CD4-positive, alpha-beta memory T cell (primary cell): ENCODE data around the gene MEGF6. TPM values are rescaled to one million over a fixed set of nuclear protein-coding genes. Genes with fewer than 3 reads are reported as not detected.
A peak's percentile ranks its signal among the peaks of the same experiment; 100 is the strongest.

Experiments used
- CTCF ChIA-PET: fragments of 350-600 bp; sonication (Branson Sonifier 250); formaldehyde crosslinking; loops from one replicate; lab custom pipeline; 2021; ENCODE audit warnings: inconsistent platforms; ENCODE audit not compliant: partially characterized antibody; lab: Charles Lee
- POLR2A ChIA-PET: fragments of 350-600 bp; sonication (Branson Sonifier 250); formaldehyde crosslinking; loops from one replicate; lab custom pipeline; 2021; ENCODE audit not compliant: partially characterized antibody; lab: Charles Lee
- DNase-seq, 5 donors: peaks; one replicate each; pipeline versions ENCODE4 v3.0.0 to v3.0.0-alpha.2; 2020 to 2022; ENCODE audit warnings: mixed read lengths in 1 of 5
- H3K27ac ChIP-seq: one replicate; pipeline ENCODE4 v1.7.0; 2013; ENCODE audit warnings: low read depth, low read length
- H3K27me3 ChIP-seq: 2 replicates; pipeline ENCODE4 v1.7.0; 2013; ENCODE audit warnings: mild to moderate bottlenecking, low read length, moderate library complexity; ENCODE audit not compliant: insufficient read depth
- H3K36me3 ChIP-seq: 2 replicates; pipeline ENCODE4 v1.7.0; 2013; ENCODE audit warnings: mild to moderate bottlenecking, low read length, moderate library complexity; ENCODE audit not compliant: insufficient read depth
- H3K4me1 ChIP-seq: 2 replicates; pipeline ENCODE4 v1.7.0; 2013; ENCODE audit warnings: mild to moderate bottlenecking, low read length, moderate library complexity; ENCODE audit not compliant: insufficient read depth
- H3K4me3 ChIP-seq, 2 donors: one replicate each; pipeline ENCODE4 v1.7.0; 2013; ENCODE audit warnings: low read length in 2 of 2, mild to moderate bottlenecking in 1 of 2
- H3K9me3 ChIP-seq, 2 donors: one replicate each; pipeline ENCODE4 v1.7.0; 2013; ENCODE audit warnings: low read length in 2 of 2, control low read depth in 1 of 2; ENCODE audit not compliant: control insufficient read depth in 1 of 2
- H3K27ac Mint-ChIP-seq, 7 donors: one replicate each; pipeline ENCODE4 v1.8.0; 2020 to 2021; ENCODE audit warnings: mixed read lengths in 7 of 7, mild to moderate bottlenecking in 6 of 7, inconsistent platforms in 3 of 7, moderate library complexity in 3 of 7
- H3K27me3 Mint-ChIP-seq, 2 donors: one replicate each; pipeline ENCODE4 v1.8.0; 2020 to 2021; ENCODE audit warnings: mixed read lengths in 2 of 2
- H3K36me3 Mint-ChIP-seq, 2 donors: one replicate each; pipeline ENCODE4 v1.8.0; 2020 to 2021; ENCODE audit warnings: mixed read lengths in 2 of 2, inconsistent platforms in 1 of 2, mild to moderate bottlenecking in 1 of 2
- H3K4me1 Mint-ChIP-seq, 4 donors: one replicate each; pipeline ENCODE4 v1.8.0; 2020 to 2021; ENCODE audit warnings: mixed read lengths in 4 of 4, mild to moderate bottlenecking in 1 of 4
- H3K4me3 Mint-ChIP-seq, 8 donors: one replicate each; pipeline ENCODE4 v1.8.0; 2020 to 2021; ENCODE audit warnings: mixed read lengths in 8 of 8, mild to moderate bottlenecking in 7 of 8, moderate library complexity in 6 of 8, inconsistent platforms in 3 of 8
- H3K9me3 Mint-ChIP-seq, 8 donors: one replicate each; pipeline ENCODE4 v1.8.0; 2020 to 2021; ENCODE audit warnings: mixed read lengths in 8 of 8, mild to moderate bottlenecking in 5 of 8, inconsistent platforms in 3 of 8, moderate library complexity in 1 of 8
- intact Hi-C: fragments of 100-400 bp; cut with micrococcal nuclease; formaldehyde crosslinking; loops from one replicate; pipeline ENCODE4 v1.15.1; 2023
- polyA plus RNA-seq, 2 donors: library from polyadenylated mRNA; unstranded; fragments of 300-500 nt; fragmentation: Illumina TruSeq; gene quantifications; one replicate each; pipeline ENCODE4 v1.2.3, GENCODE V29; 2021
- total RNA-seq, 2 experiments: library from RNA; stranded (reverse); gene quantifications; one replicate each; pipeline ENCODE4 v1.2.3, GENCODE V29; 2021

MEGF6 gene
- total and polyA plus RNA-seq, 4 experiments from 2014 or later = 2.4 to 168 (median 87.0) TPM

DNA sequence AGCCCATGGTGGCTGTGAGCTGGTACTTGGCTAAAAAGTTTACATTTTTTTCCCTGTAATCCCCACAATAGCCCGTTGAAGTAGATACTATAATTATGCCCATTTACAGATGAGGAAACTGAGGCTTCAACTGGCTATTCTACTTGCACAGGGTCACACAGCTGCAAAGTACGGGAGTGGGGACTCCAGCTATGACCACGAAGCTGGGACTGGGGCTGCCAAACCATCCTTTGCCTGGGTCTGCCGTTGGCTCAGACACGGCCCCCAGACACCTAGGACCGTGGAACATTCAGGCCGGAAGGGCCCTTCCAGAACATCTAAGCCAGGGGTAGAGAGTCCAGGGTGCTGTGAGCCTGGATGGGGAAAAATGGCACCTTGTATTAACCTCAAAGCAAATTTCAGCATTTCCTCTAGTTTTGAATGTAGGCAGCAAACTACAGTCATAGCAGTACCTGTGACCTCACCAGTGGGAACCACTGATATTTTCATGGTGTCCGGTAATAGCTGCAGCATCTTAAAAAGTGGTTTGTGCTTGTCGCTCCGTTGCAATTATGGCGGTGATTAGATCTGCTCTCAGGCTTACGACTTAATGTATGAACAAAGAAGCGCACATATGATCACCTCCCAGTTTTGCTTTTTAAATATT, 45.3 kb upstream of the MEGF6 start:
- no peak for DNase-seq
- H3K27me3 ChIP-seq = peaks cover 3% of the 10 kb centered on the region
- H3K27me3 Mint-ChIP-seq = peaks cover 30 to 33% of the 10 kb centered on the region in 2 donors
- H3K27ac Mint-ChIP-seq = no peak overlapping the region
- no peaks in the 10 kb centered on the region for H3K36me3 ChIP-seq
- H3K9me3 Mint-ChIP-seq = no peaks in the 10 kb centered on the region
- H3K9me3 ChIP-seq = no peaks in the 10 kb centered on the region
- H3K4me1 Mint-ChIP-seq = peaks cover 0 to 6% (median under 1%) of the 10 kb centered on the region in 4 donors
- peaks cover 3% of the 10 kb centered on the region for H3K4me1 ChIP-seq
- intact Hi-C loops = no loop called here
- no peak overlapping the region for H3K4me3 Mint-ChIP-seq
- no peaks in the 10 kb centered on the region for H3K36me3 Mint-ChIP-seq
- no peak overlapping the region for H3K27ac ChIP-seq
- CTCF ChIA-PET = no interaction called here
- H3K4me3 ChIP-seq = no peak overlapping the region
- POLR2A ChIA-PET = no interaction called here

DNA sequence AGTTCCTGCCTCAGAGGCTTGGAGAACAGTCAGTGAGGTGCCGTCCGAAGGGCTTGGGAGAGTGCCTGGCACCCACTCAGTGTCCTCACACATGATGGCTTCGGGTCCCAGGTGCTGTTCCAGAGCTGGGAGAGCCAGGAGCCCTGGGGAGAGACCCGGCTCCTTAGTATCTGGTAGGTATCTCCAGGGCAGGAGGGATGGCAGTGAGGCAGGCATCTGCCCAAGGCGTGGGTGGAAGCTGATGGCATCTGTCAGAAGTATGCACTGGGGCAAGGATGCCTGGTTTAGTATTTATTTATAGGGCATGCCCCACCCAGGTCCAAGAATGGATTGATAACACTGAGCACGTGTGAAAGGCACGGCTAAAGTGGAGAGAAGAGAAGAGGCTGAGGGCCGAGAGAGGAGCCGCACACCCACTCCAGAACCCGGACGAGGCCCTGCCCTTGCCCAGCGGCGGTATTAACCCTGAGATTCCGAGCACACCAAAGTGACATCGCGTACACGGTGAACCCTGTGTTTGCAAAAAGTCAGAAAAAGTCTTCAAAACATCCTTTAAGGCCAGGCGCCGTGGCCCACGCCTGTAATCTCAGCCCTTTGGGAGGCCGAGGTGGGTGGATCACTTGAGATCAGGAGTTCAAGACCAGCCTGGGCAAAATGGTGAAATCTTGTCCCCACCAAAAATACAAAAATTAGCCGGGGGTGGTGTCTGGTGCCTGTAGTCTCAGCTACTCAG, 43.4 kb upstream of the MEGF6 start:
- Histone ChIP-seq H3K27ac (no peak overlapping the region), H3K4me1 (peaks cover 21% of the 10 kb centered on the region), H3K36me3 (no peaks in the 10 kb centered on the region), H3K4me3 (no peak overlapping the region), H3K9me3 (no peaks in the 10 kb centered on the region), H3K27me3 (peaks cover 14% of the 10 kb centered on the region)
- Mint-ChIP-seq H3K9me3 (no peaks in the 10 kb centered on the region), H3K36me3 (peaks cover 0 to 2% of the 10 kb centered on the region in 2 donors), H3K27ac (no peak overlapping the region), H3K27me3 (peaks cover 35 to 39% of the 10 kb centered on the region in 2 donors), H3K4me1 (peaks cover 2 to 22% (median 11%) of the 10 kb centered on the region in 4 donors), H3K4me3 (no peak overlapping the region)
- no peak for DNase-seq
- ChIA-PET CTCF (no interaction called here), POLR2A (no interaction called here)
- intact Hi-C loops = no loop called here

DNA sequence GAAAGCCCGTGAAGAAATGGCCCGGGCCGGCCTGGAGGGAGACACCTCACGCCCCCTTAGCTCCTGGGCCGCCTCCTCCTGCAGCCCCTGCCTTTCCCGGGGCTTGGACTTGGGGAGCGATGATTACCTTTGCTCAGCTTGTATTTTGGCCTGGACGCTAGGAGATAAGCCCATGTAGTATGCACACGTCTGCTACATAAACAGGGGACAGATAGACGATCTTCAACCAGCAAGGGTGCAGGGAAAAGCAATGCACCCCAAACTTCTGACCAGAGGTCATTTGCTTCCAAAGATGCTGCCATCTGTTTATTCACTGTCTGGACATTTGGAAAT, 41.9 kb upstream of the MEGF6 start:
- H3K36me3 ChIP-seq = no peaks in the 10 kb centered on the region
- peaks cover 35% of the 10 kb centered on the region for H3K4me1 ChIP-seq
- peaks cover 0 to 2% of the 10 kb centered on the region in 2 donors for H3K36me3 Mint-ChIP-seq
- no peak overlapping the region for H3K27ac Mint-ChIP-seq
- H3K27ac ChIP-seq = no peak overlapping the region
- H3K9me3 ChIP-seq = no peaks in the 10 kb centered on the region
- H3K4me3 Mint-ChIP-seq = peak overlapping the region in 6 of 8 donors; percentile 1 to 63 (median 48)
- CTCF ChIA-PET = no interaction called here
- H3K4me3 ChIP-seq = no peak overlapping the region
- H3K27me3 ChIP-seq = peaks cover 14% of the 10 kb centered on the region
- no peak for DNase-seq
- H3K9me3 Mint-ChIP-seq = no peaks in the 10 kb centered on the region
- intact Hi-C loops = no loop called here
- H3K27me3 Mint-ChIP-seq = peaks cover 31 to 34% of the 10 kb centered on the region in 2 donors
- POLR2A ChIA-PET = interaction anchor here (0.7 kb wide), 1 partner anchor 10 kb away, joined by 3 read pairs; no protein-coding TSS in a partner anchor
- H3K4me1 Mint-ChIP-seq = peaks cover 9 to 34% (median 21%) of the 10 kb centered on the region in 4 donors

DNA sequence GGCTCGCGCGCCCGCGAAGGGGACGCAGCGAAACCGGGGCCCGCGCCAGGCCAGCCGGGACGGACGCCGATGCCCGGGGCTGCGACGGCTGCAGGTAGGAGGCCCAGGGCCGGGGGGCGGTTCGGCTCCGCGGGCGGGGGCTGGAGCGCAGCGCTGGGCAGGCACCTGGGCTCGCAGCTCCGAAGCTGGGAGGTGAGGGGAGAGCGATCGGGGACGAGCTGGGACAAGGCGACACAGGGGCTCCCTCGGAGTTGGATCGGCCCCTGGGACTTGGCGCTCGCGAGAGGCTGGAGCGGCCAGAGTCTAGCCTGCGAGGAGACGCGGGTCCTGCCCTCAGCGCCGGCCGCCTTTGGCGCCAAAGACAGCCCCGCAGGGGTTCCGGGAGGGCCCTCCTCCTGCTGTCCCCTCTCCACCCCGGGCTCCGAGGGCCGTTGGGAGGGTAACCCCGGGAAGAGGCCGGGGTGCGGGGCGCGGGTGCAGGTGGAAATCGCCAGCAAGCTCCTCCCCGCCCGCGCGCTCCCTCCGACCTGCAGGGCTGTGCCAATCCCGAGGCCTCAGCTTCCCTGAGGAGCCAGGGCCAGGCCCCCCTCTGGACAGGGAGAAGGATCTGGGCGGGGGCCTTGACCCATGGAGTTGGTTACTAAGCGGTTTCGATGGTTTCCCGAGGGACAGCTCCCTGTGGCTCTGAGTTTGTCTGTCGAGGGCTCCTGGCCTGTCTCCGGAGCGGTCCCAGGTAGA, 41.4 kb upstream of the MEGF6 start:
- intact Hi-C loops = no loop called here

DNA sequence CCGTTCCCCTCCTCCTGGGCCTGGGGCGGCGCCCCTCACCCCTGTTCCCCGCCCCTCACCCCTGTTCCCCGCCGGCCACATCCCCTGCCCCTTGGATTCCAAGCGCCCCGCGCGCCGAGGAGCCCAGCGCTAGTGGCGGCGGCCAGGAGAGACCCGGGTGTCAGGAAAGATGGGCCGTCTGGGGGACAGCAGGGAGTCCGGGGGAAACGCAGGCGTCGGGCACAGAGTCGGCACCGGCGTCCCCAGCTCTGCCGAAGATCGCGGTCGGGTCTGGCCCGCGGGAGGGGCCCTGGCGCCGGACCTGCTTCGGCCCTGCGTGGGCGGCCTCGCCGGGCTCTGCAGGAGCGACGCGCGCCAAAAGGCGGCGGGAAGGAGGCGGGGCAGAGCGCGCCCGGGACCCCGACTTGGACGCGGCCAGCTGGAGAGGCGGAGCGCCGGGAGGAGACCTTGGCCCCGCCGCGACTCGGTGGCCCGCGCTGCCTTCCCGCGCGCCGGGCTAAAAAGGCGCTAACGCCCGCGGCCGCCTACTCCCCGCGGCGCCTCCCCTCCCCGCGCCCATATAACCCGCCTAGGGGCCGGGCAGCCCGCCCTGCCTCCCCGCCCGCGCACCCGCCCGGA, 40.7 kb upstream of the MEGF6 start, which contains the start of gene TP73:
TP73 (plus strand) TSS at position 587 of the 618 bp plus-strand sequence. CDS start 29,850 bp downstream, outside the sequence.
- no peaks in the 10 kb centered on the region for H3K36me3 ChIP-seq
- Mint-ChIP-seq H3K27me3 (peaks cover 28 to 34% of the 10 kb centered on the region in 2 donors), H3K4me1 (peaks cover 12 to 41% (median 28%) of the 10 kb centered on the region in 4 donors), H3K9me3 (no peaks in the 10 kb centered on the region), H3K27ac (peak within 1 kb of the TSS in 1 of 7 donors; percentile 27), H3K4me3 (peak within 1 kb of the TSS in 7 of 8 donors; percentile 1 to 67 (median 60)), H3K36me3 (peaks cover 2 to 12% of the 10 kb centered on the region in 2 donors)
- H3K27ac ChIP-seq = no peak within 1 kb of the TSS
- peaks cover 41% of the 10 kb centered on the region for H3K4me1 ChIP-seq
- ChIA-PET POLR2A (no interaction called here), CTCF (no interaction called here)
- peaks cover 12% of the 10 kb centered on the region for H3K27me3 ChIP-seq
- peak in 2 of 5 donors; percentile 10 to 13 for DNase-seq
- no peak within 1 kb of the TSS for H3K4me3 ChIP-seq
- intact Hi-C loops = no loop called here
- H3K9me3 ChIP-seq = no peaks in the 10 kb centered on the region

More for the DNA sequence above, 41.4 kb upstream of the MEGF6 start:
- DNase-seq = peak in 1 of 5 donors; percentile 48
- Mint-ChIP-seq H3K27ac (no peak overlapping the region), H3K4me3 (peak overlapping the region in 1 of 8 donors; percentile 36), H3K27me3 (peaks cover 28 to 34% of the 10 kb centered on the region in 2 donors), H3K36me3 (peaks cover 0 to 6% of the 10 kb centered on the region in 2 donors), H3K4me1 (peaks cover 12 to 39% (median 26%) of the 10 kb centered on the region in 4 donors), H3K9me3 (no peaks in the 10 kb centered on the region)
- no peak overlapping the region for H3K4me3 ChIP-seq
- peaks cover 14% of the 10 kb centered on the region for H3K27me3 ChIP-seq
- H3K27ac ChIP-seq = no peak overlapping the region
- ChIA-PET POLR2A (interaction anchor here (0.7 kb wide), 1 partner anchor 11 kb away, joined by 3 read pairs; no protein-coding TSS in a partner anchor), CTCF (no interaction called here)
- H3K36me3 ChIP-seq = no peaks in the 10 kb centered on the region
- no peaks in the 10 kb centered on the region for H3K9me3 ChIP-seq
- H3K4me1 ChIP-seq = peaks cover 40% of the 10 kb centered on the region

DNA sequence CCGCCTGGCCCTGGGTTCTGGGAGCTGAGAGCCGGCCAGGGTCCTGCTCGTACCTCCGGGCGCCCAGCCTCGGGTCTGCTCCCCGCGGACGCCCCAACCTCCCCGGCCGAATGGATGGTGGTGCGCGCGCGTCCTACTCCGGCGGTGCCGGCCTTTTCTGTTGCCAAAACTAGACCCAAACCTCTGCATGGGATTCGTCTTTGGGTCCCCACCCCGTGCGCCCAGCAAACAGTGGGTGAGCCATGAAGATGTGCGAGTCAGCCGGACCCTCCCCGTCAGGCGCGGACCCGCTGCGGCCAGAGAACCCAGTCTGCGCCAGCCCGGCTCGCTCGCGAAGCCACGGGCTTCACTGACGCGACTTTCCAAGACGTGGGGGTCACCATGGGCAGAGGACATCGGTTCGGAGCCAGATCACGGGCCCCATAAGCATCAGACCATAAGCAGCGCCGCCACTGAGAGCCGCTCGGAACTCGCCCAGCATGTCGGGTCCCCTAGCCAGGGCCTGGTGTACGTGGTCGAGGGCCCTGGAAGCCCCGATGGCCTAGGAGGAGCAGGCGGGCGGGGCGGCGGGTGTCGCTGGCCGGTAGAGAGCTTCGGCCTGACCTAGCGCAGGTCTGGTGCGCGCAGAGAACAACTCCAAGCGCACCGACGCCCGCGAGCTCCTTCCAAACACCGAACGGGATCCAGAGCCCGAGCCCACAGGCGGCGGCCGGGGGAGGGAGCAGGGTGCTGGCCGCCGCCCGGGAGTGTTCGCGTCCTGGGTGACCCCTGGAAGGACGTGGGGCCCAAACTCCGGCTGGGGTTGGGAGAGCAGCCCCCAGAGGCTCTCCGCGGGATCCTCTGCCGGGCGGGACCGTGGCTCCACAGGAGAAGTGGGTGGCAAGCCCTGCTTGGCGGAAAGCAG, 40.0 kb upstream of the MEGF6 start:
- Histone ChIP-seq H3K4me1 (peaks cover 41% of the 10 kb centered on the region), H3K36me3 (peaks cover 7% of the 10 kb centered on the region), H3K27ac (no peak overlapping the region), H3K27me3 (peaks cover 11% of the 10 kb centered on the region), H3K4me3 (no peak overlapping the region), H3K9me3 (no peaks in the 10 kb centered on the region)
- Mint-ChIP-seq H3K9me3 (no peaks in the 10 kb centered on the region), H3K4me3 (peak overlapping the region in 7 of 8 donors; percentile 54 to 74 (median 62)), H3K27ac (peak overlapping the region in 1 of 7 donors; percentile 27), H3K36me3 (peaks cover 4 to 18% of the 10 kb centered on the region in 2 donors), H3K4me1 (peaks cover 12 to 41% (median 28%) of the 10 kb centered on the region in 4 donors), H3K27me3 (peaks cover 28 to 32% of the 10 kb centered on the region in 2 donors)
- ChIA-PET CTCF (no interaction called here), POLR2A (no interaction called here)
- DNase-seq = peak in 2 of 5 donors; percentile 10 to 11
- intact Hi-C loops = no loop called here
